GM10266 (cell line): ENCODE data around the gene WFIKKN2.
"Not testable (repeated sequence)": the region's sequence is repeated elsewhere in the genome, so short reads cannot be mapped to it uniquely, and the experiment has no call there.

Experiments used
- DNase-seq: peaks from one replicate; pipeline ENCODE4 v3.0.0; 2012; ENCODE audit errors: extremely low spot score
- TF ChIP-seq, protein P1 (sequence below): IDR thresholded peaks from 2 replicates; pipeline ENCODE4 v1.5.1; 2012; ENCODE audit warnings: mild to moderate bottlenecking, low read depth; ENCODE audit not compliant: control insufficient read depth, insufficient read depth; ENCODE audit errors: missing control alignments

WFIKKN2 gene

DNA sequence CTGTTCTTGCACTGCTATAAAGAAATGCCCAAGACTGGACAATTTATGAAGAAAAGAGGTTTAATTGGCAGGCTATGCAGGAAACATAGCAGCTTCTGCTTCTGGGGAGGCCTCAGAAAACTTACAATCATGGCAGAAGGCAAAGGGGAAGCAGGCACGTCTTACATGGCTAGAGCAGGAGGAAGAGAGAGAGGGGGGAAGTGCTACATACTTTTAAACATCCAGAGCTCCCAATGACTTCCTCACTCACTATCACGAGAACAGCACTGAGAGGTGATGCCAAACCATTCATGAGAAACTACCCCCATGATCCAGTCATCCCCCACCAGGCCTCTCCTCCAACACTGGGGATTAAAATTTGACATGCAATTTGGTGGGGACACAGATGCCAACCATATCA lies 13.3 kb downstream of the WFIKKN2 start:
- DNase-seq: no peak
- TF ChIP-seq, protein P1, sequence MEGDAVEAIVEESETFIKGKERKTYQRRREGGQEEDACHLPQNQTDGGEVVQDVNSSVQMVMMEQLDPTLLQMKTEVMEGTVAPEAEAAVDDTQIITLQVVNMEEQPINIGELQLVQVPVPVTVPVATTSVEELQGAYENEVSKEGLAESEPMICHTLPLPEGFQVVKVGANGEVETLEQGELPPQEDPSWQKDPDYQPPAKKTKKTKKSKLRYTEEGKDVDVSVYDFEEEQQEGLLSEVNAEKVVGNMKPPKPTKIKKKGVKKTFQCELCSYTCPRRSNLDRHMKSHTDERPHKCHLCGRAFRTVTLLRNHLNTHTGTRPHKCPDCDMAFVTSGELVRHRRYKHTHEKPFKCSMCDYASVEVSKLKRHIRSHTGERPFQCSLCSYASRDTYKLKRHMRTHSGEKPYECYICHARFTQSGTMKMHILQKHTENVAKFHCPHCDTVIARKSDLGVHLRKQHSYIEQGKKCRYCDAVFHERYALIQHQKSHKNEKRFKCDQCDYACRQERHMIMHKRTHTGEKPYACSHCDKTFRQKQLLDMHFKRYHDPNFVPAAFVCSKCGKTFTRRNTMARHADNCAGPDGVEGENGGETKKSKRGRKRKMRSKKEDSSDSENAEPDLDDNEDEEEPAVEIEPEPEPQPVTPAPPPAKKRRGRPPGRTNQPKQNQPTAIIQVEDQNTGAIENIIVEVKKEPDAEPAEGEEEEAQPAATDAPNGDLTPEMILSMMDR: no peak

DNA sequence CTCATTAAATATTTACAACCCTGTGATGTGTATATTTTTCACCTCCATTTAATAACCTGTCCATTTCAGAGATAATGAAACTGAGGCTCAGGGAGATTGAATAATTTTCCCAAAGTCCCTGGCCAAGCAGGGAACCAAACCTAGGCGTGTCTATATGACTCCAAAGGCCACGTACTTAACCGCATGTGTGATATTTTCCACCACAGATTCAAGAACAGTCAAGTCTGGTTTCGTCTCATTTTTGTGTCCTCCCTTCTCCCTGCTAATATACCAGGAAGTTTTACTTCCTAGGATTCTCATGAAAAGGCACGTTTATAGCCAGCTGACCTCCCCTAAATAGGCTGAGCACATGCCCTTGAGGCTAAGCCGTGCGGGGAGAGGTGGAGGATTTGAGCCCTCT lies 15.3 kb downstream of the WFIKKN2 start:
- DNase-seq: no peak
- TF ChIP-seq, protein P1: no peak

DNA sequence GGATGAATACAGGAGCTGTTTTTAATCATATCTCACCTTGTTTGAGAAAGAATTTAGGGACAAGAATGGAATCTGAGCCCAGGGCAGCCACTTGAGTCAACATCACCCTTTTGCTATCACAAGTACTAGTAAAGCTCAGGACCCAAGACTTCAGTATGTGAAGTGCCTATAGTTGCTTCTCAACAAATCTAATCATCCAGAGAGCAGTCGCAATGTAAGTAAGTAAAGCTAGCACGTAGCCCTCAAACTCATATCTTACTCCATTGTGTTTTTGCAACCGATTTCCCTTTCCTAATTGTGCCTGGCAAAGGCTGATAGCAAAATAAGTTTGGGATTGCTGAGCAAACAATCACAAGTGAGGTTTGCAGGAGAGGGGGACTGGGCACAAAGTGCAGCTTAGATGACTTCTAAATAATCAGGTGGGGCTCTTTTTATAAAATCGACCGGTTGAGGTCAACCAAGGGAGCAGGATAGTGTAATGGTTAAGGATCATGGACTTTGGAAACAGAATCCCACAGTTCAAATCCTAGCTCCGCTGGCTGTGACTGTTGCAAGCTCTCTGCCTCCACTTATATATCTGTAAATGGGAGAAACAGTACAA lies 17.7 kb downstream of the WFIKKN2 start:
- TF ChIP-seq, protein P1: no peak
- no peak for DNase-seq

DNA sequence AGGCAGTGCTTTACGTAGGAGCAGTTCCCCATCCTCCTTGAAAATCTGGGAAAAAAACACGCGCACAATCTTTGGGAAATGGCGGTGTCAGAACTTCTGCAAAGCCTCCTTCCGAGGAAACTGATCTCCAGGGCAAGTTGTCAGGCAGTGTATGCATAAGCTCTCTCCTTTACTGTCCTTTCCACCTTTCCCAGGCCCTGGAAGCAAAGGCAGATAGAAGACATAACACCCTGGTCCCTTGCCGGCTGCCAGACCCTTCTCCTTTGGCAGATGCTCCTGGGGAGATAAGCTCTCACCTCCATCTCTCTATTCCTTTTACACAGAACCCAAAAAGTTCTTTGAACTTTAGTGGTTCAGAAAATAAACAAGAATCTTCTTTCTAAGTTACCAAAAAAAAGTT lies 18.4 kb downstream of the WFIKKN2 start:
- TF ChIP-seq, protein P1: no peak
- no peak for DNase-seq

DNA sequence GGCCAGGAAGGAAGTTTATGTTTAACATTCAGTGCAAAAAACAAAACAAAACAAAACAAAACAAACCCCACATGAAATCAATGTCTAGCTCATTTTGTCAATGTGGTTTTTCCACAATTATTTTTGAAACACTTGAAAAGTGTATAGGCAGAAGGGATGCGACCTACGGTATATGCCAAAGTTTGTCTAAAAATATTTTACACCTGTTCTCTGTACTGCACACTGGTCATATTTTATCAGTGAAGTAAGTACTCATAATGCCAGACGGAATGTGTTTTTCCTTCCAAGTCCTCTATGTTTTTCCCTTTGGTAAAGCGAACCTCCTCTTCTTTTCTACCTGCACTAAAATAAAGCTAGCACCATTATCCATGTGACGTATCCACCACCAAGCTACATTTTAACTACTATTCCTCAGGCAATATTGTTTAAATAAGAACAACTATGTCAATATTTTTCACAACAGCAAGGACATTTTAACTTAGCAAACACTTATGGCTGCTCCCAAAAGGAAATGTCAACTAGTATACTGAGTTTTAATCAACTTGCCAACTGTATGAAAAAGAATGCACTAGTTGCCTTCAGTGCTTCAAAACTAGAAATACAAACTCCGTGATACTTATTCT lies 20.4 kb downstream of the WFIKKN2 start:
- no peak for DNase-seq
- TF ChIP-seq, protein P1: no peak

DNA sequence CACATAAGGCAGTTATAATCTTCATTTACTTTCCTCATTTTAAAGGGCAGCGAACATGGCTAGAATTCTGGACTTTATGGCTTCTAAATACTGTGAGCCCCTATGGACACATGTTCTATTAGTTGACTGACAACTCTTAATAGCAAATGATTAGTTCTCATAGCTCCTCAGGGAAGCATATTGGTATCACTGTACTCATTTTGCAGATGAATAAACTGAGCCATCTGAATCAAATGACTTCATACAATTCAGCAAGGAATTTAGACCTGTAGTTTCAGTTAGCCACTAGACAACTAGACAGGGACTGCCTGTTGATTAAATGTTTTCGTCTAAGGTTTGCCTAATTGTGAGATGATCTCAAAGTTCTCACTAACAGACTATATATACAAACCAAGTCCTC lies 21.0 kb downstream of the WFIKKN2 start:
- TF ChIP-seq, protein P1: no peak
- no peak for DNase-seq

DNA sequence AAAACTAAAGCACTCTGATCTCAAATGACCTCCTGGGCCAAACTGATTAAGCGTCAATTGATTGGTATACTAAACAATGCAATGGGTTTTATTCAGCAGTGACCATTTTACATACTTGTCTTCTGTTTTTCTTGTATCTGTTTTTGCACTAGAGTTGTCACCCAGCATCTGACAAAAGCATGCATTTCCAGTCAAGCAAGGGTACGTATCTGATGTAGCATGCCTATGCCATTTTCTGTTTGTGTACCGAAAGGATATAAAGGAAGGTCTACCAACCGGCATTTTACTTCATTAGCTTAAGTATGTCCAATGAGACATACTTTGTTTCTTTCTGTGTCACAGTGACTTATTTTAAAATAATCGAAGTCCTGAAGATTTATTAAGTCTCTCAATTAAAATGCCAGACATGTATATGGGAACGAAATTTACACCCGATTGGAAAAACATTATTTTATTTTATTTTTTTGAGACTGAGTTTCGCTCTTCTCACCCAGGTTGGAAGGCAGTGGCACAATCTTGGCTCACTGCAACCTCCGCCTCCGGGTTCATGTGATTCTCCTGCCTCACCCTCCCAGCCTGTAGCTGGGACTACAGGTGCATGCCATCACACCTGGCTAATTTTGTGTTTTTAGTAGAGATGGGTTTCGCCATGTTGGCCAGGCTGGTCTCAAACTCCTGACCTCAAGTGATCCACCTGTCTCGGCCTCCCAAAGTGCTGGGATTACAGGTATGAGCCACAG lies 23.3 kb downstream of the WFIKKN2 start:
- DNase-seq: no peak
- TF ChIP-seq, protein P1: no peak

DNA sequence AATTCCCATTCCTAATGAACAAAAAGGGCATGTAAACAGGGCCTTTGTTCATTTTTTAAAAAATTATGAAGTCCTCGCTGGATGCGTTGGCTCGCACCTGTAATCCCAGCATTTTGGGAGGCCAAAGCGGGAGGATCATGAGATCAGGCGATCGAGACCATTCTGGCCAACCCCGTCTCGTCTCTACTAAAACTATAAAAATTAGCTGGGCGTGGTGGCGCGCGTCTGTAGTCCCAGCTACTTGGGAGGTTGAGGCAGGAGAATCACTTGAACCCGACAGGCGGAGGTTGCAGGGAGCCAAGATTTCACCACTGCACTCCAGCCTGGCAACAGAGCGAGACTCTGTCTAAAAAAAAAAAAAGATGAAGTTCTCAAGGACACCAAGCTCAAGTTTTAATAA lies 24.3 kb downstream of the WFIKKN2 start:
- not testable (repeated sequence) for DNase-seq
